H54 (cell line): ENCODE measurements around the gene ASB2.

Source experiments
- DNase-seq: peaks from one replicate; pipeline ENCODE4 v3.0.0; 2011; ENCODE audit warnings: low spot score, mixed read lengths; ENCODE audit not compliant: insufficient read length
- FAIRE-seq: peaks from 3 replicates; lab custom pipeline; 2011; peaks lifted over from hg19 to GRCh38; lab: Jason Lieb, UNC
- POLR2A ChIP-seq: IDR thresholded peaks from 2 replicates; pipeline ENCODE4 v1.6.1; 2011; ENCODE audit warnings: low read depth, mild to moderate bottlenecking, low read length

ASB2 gene

DNA sequence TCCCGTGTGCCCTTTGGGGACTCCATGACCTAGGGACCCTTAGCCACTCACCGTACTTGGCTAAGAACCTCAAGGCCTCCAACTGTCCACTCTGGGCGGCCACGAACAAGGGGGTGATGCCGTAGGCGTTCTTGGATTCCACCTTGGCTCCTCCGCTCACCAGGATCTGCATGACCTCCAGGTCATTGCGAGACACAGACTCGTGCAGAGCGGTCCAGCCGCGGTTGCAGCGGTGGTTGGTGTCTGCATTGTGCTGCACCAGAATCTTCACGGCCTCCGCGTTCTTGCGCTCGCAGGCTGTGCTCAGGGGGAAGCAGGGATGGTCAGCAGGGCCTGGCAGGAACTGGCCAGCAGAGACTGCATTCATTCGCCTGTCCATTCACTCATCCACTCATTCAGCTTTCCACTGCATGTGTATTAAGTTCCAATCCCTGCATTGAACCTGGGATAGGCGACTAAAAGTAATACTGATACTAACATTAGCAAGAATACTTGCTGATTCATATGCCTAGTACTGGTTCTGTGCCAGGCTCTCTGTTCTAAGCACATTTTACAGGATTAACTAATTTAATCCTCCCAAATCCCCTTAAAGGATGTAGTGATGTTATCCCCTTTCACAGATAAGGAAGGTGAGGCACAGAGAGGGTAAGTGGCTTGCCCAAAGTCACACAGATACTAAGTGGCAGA lies 25.3 kb downstream of the ASB2 start:
- no peak for FAIRE-seq
- DNase-seq: no peak
- no peak for TF ChIP-seq POLR2A

DNA sequence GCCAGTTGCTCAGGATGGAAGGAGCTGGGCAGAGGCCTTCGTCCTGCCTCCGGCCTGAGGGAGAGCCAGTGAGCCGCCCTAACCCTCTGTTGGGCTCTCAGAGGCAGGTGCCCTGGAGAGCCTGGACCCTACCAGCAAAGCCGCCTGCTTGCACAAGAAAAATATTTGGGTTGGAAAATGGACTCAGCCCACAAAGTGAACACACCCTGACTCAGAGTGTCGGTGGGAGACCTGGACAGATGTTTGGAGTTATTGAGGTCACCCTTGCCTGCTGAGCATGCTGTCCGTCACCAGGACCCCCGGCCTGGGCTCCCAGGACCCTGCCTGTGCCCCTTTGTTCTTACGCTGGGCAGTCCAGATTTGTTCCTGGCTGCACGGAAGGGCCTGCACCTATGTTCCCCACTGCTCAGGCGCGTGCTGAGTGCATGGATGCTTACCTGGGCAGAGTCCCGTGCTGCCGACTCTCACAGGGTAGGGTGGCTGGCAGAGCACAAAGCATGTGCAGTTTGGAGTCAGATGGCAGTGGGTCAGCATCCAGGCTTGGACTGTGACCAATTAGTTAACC lies 26.8 kb downstream of the ASB2 start:
- DNase-seq (no peak), FAIRE-seq (no peak)
- no peak for TF ChIP-seq POLR2A

DNA sequence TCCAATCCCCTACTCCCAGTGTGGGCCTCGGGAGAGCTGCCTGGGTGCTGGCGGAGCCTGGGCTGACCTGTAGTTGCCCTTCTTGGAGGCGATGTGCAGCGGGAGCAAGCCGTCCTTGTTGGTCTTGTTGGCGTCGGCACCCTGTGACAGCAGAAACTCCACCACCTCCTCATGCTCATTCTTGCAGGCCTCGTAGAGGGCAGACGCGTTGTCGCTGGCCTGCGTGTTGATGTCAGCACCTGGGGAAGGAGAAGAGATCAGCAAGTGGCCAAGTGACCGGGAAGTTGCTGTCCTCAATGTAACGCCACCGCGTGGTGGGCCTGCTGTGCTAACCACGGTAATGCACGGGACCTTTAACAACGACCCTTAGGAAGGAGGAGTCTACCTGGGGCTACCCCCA lies 29.1 kb downstream of the ASB2 start:
- TF ChIP-seq POLR2A: no peak
- no peak for DNase-seq
- no peak for FAIRE-seq

DNA sequence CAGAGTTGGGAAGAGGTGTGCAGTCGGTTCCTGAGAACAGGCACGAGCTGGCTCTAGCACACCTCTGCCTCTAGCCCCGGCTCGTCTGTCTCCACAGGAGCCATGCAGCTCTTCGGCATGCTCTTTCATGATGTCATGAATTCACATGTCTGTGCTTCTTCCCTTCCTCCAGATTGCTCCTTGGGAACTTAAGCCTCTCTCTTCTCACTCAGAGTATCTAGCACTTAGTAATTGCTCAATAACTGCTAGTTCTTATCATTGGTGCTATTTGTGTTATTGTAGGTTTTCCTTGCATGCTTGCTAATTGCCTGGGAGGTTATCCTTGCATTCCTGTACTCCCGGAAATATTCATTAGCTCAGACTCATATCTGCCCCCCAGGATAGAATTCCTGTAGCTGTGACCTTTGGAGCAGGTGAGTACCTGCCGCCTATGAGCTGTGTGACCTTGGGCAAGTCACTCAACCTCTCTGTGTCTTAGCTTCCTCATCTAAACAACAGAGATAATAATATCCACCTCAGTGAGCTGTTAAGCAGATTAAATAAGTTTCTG lies 29.8 kb downstream of the ASB2 start:
- FAIRE-seq: no peak
- no peak for TF ChIP-seq POLR2A
- DNase-seq: no peak

DNA sequence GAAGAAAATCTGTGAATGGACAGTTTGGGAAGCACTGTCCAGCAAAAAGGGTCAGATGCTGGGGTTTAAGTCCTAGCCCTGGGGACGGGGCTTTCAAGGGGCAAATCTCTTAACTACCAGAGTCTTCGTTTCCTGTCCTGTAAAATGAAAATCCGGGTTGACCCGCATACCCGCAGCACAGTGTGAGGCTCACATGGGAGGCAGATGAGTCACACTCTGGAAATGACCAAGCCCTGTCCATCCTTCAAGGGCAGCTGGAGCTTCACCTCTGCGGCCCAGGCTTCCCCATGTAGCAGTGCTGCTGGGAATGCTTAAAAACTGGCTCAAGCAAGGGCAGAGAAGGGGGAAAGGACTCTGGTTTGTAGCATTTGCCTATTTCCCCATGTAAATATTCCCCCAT lies 30.3 kb downstream of the ASB2 start:
- FAIRE-seq (peak; percentile 93), DNase-seq (peak; percentile 84)
- no peak for TF ChIP-seq POLR2A

DNA sequence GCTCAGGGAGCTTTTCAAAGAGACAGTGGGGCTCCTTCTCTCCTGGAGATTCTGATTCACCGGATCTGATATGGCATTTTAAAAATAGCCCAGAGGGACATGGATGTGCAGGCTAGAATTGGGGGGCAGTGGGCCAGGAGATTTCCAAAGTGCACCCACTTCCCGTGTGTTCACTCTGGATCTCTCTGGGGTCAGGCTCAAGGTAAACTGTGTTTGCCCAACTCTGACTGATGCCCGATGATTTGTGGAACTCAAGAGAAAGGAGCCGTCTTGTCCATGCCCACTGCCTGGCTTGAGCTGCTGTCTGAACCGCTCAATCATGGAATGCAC lies 31.3 kb downstream of the ASB2 start:
- no peak for TF ChIP-seq POLR2A
- DNase-seq (no peak), FAIRE-seq (no peak)

DNA sequence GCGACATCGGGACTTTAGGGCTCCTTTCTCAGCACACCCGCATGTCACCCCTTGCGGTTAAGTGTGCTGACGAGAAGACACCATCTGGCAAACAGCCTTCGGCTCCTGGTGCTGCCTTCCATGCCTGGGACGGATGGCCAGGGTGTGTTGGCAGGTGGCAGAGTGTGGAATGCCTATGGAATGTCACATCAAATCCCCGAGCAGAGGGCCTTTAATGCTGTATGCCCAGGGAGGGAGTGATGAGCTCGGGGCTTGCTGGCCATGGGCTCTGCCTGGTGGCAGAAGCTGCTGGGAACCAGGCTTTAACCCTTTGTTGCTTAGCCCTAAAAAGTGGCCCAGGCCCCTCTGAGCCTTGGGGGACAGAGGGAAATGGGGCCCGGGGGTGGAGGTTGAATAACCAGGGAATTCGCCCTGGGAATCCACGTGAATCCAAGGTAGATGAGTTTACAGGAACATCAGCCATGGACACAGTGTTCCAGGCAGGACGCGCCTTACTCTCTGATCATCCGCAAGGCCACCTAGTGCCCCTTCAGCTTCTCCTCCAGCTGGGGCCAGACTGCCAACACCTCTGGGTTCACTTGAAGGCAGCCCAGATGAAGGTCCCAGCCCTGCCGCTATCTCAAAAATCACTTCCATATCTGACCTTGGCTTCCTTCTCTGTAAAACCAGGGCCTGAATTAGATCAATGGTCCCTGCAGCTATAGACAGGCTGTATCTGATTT lies 31.9 kb downstream of the ASB2 start:
- DNase-seq (no peak), FAIRE-seq (no peak)
- no peak for TF ChIP-seq POLR2A

DNA sequence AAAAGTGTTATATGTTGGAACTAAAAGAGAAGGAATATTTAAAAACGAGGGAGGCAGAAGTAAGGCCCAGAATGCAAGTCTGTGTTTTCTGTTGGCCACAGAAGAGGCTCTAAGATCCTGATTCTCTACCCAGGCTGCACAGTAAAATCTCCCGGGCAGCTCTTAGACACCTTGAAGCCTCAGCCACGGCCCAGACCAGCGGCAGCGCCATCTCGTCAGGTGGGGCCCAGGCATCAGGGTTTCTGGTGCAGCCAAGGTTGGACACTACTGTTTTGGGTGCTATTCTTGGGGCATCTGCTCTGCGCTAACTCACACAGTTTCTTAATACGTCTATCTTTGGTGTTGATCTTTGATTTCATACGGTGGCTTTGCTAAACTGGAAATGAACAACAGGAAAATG lies 32.4 kb downstream of the ASB2 start:
- no peak for FAIRE-seq
- DNase-seq: no peak
- no peak for TF ChIP-seq POLR2A

DNA sequence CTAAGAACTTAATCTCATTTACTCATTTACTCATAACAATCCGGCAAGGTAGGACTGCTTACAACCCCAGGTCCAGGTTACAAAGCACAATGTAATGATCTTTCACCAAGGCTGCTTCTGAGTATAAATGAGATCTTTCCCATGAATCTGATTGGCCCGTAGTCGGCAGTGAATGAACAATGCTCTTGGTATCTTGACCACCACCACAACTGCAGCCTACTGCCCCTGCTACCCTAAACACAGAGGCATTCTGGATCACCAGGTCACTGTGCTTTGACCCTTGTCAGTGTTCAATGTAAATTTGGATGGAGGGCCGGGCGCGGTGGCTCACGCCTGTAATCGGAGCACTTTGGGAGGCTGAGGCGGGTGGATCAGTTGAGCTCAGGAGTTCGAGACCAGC lies 33.3 kb downstream of the ASB2 start:
- DNase-seq (no peak), FAIRE-seq (no peak)

DNA sequence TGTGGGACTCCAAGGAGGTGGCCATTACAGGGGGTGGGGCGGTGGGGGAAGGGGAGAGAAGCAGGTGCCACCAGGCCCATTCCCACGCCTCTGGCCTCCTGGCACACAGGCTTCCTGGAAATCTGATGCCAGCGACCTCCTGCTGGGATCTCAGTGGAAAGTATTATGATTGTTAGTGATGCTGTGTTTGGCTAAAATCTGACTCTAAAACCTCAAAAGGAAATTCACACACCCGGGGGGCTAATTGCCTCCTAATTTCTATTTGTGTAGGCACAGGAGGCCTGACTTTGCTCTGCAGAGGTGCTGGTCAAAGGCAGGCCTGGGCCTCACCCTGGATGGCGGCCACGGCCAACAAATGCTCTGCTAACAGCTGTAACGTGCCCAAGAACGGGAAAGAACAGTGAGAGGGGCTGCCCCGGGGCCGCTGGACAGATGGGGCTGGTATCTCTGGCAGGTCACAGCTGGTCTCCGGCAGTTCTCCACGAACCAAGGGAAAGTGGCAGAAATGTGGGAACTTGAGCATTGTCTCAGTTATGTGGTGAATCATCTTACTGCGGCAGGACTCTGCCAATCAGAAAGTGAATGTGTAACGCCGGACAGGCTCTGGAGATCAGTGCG lies 35.0 kb downstream of the ASB2 start:
- FAIRE-seq (peak; percentile 90), DNase-seq (peak; percentile 81)
- no peak for TF ChIP-seq POLR2A

More for the DNA sequence above, 33.3 kb downstream of the ASB2 start:
- no peak for TF ChIP-seq POLR2A

DNA sequence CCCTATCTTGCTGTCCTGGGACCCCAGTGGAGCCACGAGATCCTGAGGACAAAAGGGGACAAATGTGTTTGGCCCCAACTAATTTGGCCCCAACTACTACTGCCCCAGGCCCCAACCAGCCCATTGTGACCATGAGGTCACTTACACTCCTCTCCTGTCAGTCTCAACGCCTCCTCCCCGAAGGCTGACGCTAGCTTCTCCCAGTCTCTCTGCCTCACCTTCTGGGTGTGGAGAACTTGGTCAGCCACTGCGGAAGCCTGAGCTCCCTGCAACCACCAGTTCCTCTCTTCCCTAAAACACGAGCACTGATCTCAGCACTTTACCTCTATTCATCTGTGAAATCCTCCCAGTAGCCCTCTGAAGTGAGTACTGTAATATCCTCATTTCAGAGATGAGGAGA lies 35.9 kb downstream of the ASB2 start:
- no peak for TF ChIP-seq POLR2A
- no peak for FAIRE-seq
- DNase-seq: no peak

DNA sequence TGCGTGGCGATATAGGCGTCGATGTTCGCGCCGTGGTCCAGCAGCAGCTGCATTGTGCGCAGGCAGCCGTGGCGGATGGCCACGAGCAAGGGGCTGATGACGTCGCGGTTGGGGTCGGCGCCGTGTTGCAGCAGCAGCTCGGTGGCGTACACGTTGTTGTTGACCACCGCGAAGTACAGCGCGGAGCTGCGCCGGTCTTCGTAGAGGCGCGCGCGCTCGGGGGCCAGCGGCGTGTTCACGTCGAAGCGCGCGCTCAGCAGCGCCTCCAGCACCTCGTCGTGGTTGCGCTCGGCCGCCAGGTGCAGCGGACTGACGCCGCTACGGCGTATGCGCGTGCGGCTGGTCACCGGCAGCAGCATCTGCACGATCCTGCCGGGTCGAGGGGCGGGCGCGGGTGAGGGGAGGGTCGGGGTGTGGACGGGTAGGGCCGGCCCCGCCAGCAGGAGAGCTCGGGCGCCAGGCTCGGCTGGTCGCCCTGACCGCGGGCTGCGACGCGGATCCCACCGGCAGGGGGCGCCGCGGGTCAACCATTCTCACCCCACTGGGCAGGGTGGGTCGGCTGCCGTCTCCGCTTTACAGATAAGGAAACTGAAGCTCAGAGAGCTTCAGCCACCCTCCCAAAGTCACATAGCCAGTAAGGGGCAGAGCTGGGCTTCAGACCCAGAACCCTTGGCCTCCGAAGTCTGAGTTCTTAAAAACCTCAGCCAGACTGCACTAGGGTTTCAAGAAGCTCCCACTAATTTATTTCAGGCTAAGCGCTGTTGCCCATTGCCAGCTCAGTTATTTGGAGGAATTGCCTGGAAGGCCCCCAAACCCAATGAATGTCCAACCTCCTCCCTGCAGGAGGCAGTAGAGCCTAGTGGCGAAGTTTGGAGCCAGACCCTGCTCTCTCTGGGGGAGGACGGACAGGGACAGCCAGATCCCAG lies 36.8 kb downstream of the ASB2 start:
- DNase-seq (peak; percentile 84), FAIRE-seq (no peak)
- no peak for TF ChIP-seq POLR2A

DNA sequence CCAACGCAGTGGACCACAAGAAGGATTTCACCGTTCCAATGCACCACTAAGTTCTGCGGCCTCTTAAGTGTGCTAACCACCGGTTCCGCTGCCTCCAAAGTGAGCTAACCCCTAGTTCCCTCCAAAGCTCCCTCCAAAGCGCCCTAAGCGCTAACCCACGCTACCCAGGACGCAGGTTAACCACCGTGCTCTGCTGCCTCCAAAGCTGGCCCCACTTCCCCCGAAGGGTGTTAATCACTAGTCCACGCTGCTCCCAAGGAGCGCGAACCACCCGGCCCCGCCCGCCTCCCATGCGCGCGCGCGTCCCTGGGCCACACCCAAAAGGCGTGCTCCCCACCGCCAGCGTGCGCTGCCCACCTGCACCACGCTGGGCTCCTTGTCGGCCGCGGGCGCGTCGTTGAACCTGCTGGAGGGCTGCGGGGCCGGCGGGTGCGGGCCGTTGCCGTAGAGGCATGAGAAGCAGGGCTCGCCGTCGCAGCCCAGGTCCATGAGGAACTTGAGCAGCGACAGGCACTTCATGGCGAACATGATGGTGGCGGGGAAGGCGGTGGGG lies 37.5 kb downstream of the ASB2 start:
- no peak for FAIRE-seq

More for the DNA sequence above, 37.5 kb downstream of the ASB2 start:
- TF ChIP-seq POLR2A: no peak
- no peak for DNase-seq
